Thoracic aorta (tissue), 2 donors: Measurements from ENCODE around the gene PDE4B. TPM values are rescaled to one million over a fixed set of nuclear protein-coding genes. Genes with fewer than 3 reads are reported as not detected.

Source experiments
- ATAC-seq: fragments of 150-250 bp; one replicate; pipeline ENCODE4 v1.8.0; 2017; ENCODE audit warnings: low read depth; ENCODE audit not compliant: insufficient number of reproducible peaks, low FRiP score
- DNase-seq: peaks from one replicate; pipeline ENCODE4 v3.0.0-alpha.2; 2020; ENCODE audit warnings: low spot score
- H3K27ac ChIP-seq, 2 donors: fragments of 200-600 bp; sonication (generic); 1 replicate in 1 of 2; 2 replicates in 1 of 2; pipeline ENCODE4 v1.5.1; 2016; ENCODE audit warnings: mild to moderate bottlenecking in 2 of 2, moderate library complexity in 2 of 2
- H3K27me3 ChIP-seq: fragments of 200-600 bp; sonication (generic); replicated peaks from 2 replicates; pipeline ENCODE4 v1.6.0; 2016; ENCODE audit warnings: mild to moderate bottlenecking; ENCODE audit not compliant: insufficient read depth
- H3K36me3 ChIP-seq: fragments of 200-600 bp; sonication (generic); one replicate; pipeline ENCODE4 v1.5.1; 2016
- H3K4me1 ChIP-seq, 2 donors: fragments of 200-600 bp; sonication (generic); 1 replicate in 1 of 2; 2 replicates in 1 of 2; pipeline versions ENCODE4 v1.5.1 to v1.6.0; 2016; ENCODE audit warnings: low read depth in 2 of 2, mild to moderate bottlenecking in 1 of 2; ENCODE audit not compliant: control insufficient read depth in 1 of 2
- H3K4me3 ChIP-seq: fragments of 200-600 bp; sonication (generic); 2 replicates; pipeline ENCODE4 v1.5.1; 2016; ENCODE audit warnings: mild to moderate bottlenecking
- H3K9me3 ChIP-seq: fragments of 200-600 bp; sonication (generic); 2 replicates; pipeline ENCODE4 v1.5.1; 2016
- total RNA-seq, 2 donors: library from RNA; depleted of rRNA; stranded (reverse); fragments of >200 nt; gene quantifications; one replicate each; pipeline versions ENCODE4 v1.1.0 to v1.2.3, GENCODE V29; 2016
- TF ChIP-seq, protein P1 (sequence below): fragments of 200-600 bp; sonication (generic); IDR thresholded peaks from one replicate; pipeline ENCODE4 v1.5.1; 2019; ENCODE audit warnings: antibody characterized with exemption

The PDE4B gene
- total RNA-seq, 2 donors from 2014 or later, result 29.0 to 42.4 TPM

DNA sequence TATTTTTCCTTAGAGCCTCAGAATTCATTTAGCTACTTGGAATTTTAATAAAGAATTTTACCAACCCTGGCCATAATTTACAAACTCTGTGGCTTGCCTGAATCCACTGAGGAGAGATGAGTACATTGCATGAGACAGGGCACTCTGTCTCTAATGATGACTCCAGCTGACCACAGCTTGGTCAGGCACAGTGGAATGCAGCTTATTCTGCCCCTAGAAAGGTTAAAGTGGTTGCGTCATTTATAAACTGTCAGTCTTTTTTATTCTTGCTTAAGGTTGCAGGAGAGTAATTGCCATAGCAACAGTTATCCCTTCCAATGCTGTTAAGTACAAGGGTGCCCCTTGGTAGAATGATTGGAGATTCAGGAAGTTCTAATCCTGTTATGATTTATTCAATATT lies 28.3 kb downstream of the PDE4B start:
- H3K27ac ChIP-seq, result no peak overlapping the region
- ATAC-seq, result no peak

DNA sequence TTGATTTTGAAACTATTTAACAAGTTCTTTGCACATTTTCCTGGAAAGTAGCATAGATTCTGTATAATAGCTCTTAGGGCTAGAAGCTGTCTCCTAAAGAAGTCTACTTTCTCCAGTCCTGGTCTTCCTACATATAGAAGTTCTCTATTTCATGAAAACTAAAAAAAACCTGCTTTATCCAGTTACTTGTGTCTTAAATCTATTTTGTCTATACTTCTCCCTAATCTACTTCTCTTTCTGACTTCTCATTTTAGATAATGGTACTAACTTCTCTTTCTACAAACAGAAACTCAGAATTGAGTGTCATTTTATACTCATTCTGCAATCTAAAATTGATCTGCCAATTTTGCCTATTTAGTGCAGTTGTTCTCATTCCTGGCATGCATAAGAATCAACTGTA lies 28.7 kb downstream of the PDE4B start:
- no peak for DNase-seq
- Histone ChIP-seq H3K4me3 (no peak overlapping the region), H3K27me3 (no peaks in the 10 kb centered on the region), H3K9me3 (no peaks in the 10 kb centered on the region), H3K4me1 (no peaks in the 10 kb centered on the region), H3K36me3 (no peaks in the 10 kb centered on the region), H3K27ac (no peak overlapping the region)
- TF ChIP-seq, protein P1, sequence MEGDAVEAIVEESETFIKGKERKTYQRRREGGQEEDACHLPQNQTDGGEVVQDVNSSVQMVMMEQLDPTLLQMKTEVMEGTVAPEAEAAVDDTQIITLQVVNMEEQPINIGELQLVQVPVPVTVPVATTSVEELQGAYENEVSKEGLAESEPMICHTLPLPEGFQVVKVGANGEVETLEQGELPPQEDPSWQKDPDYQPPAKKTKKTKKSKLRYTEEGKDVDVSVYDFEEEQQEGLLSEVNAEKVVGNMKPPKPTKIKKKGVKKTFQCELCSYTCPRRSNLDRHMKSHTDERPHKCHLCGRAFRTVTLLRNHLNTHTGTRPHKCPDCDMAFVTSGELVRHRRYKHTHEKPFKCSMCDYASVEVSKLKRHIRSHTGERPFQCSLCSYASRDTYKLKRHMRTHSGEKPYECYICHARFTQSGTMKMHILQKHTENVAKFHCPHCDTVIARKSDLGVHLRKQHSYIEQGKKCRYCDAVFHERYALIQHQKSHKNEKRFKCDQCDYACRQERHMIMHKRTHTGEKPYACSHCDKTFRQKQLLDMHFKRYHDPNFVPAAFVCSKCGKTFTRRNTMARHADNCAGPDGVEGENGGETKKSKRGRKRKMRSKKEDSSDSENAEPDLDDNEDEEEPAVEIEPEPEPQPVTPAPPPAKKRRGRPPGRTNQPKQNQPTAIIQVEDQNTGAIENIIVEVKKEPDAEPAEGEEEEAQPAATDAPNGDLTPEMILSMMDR, result no peak
- ATAC-seq, result no peak

More for the DNA sequence above, 28.3 kb downstream of the PDE4B start:
- no peaks in the 10 kb centered on the region for H3K27me3 ChIP-seq
- no peak overlapping the region for H3K4me3 ChIP-seq
- H3K4me1 ChIP-seq, result no peaks in the 10 kb centered on the region
- no peaks in the 10 kb centered on the region for H3K9me3 ChIP-seq
- no peak for DNase-seq
- TF ChIP-seq, protein P1, result no peak
- H3K36me3 ChIP-seq, result no peaks in the 10 kb centered on the region

- Histone ChIP-seq H3K36me3 (no peaks in the 10 kb centered on the region), H3K4me3 (no peak overlapping the region), H3K4me1 (no peaks in the 10 kb centered on the region), H3K27me3 (no peaks in the 10 kb centered on the region), H3K9me3 (no peaks in the 10 kb centered on the region), H3K27ac (no peak overlapping the region)
- DNase-seq (no peak), ATAC-seq (no peak)
- TF ChIP-seq, protein P1, result no peak
These were observed 31.4 kb downstream of the PDE4B start for GRCh38 chr1:65824103-65824502.

DNA sequence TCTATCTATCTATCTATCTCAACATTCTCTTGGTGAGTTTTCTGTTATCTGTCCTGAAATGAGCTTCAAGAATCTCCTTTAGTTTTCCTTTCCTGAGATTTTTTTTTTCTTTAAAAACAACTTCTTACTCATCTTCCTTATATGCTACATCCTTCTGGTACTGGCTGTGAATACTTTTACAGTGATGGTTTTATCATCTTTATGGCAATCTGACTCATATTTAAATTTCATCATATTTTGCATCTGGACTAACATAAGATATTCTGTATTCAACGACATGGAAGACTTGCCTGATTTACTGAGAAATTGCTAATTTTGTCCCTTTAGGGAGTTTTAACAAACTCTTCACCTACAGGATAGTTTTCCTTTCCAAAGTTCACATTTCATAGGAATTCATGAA lies 33.0 kb downstream of the PDE4B start:
- TF ChIP-seq, protein P1, result no peak
- no peak overlapping the region for H3K4me3 ChIP-seq
- H3K27me3 ChIP-seq, result no peaks in the 10 kb centered on the region
- DNase-seq (no peak), ATAC-seq (no peak)
- no peaks in the 10 kb centered on the region for H3K9me3 ChIP-seq
- H3K27ac ChIP-seq, result no peak overlapping the region
- H3K4me1 ChIP-seq, result no peaks in the 10 kb centered on the region
- no peaks in the 10 kb centered on the region for H3K36me3 ChIP-seq

DNA sequence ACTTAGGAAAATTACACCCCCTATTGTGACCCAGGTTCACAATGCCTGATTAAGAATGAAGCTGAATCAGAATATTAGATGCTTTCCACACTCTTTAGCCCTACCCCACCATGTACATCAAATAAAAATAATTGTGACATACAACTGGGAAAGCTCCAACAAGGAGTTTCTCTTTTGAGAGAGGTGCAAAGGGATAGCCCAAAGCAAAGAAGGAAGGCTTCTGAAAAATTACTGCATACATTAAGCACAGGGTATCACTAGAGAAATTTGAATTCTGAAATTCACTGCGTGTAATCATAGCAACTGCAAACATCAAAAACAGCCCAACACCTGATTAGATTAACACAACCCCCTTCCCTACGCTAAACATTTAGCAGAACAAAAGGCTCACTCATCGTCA lies 34.1 kb downstream of the PDE4B start:
- Histone ChIP-seq H3K4me3 (no peak overlapping the region), H3K27me3 (no peaks in the 10 kb centered on the region), H3K9me3 (no peaks in the 10 kb centered on the region), H3K36me3 (no peaks in the 10 kb centered on the region), H3K27ac (no peak overlapping the region), H3K4me1 (no peaks in the 10 kb centered on the region)
- TF ChIP-seq, protein P1, result no peak
- no peak for ATAC-seq
- DNase-seq, result no peak
